ENCODE measurements around the gene CNPY1. TPM values are rescaled to one million over a fixed set of nuclear protein-coding genes. Genes with fewer than 3 reads are reported as not detected.

Gene CNPY1
- total and polyA plus RNA-seq, 2 of the 8 experiments (the other 6 are each of a cell fraction or from before 2014, with no cell fraction given), result not detected

DNA sequence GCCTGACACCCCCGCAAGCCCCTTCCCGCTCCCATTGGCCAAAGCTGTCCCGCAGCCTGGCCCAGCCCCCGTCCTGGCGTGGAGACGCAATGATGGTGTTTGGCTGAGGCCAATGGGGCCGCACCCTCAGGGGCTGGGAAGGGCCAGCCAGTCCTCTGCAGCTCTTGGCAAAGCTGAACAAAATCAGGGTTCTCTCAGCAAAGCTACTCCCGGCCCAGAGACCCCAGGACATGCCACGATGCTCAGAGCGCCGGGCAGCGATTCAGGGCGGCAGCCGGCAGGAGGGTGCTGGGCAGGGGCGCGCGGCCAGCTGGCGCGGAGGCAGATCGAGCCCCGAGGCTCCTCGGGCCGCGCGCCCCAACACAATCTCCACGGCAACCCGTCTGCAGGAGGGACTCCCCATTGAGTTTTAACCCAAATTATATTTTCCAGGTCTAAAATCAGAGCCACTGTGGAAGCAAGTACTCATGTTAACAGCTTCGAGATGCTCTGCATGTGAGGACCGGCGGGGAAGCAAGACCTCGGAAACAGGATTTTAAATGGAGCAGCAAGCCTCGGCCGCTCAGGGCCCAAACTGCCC, 8.8 kb upstream of the CNPY1 start (continued):
- TF ChIP-seq EZH2 (IDR thresholded peaks at IDR 0.05; ENCODE audit: low read depth, low read length, severe bottlenecking), result no peak
- TF ChIP-seq CHD2 (IDR thresholded peaks at IDR 0.05; ENCODE audit: low read length), result no peak
- TF ChIP-seq, protein P1, sequence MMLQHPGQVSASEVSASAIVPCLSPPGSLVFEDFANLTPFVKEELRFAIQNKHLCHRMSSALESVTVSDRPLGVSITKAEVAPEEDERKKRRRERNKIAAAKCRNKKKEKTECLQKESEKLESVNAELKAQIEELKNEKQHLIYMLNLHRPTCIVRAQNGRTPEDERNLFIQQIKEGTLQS (IDR thresholded peaks at IDR 0.05; ENCODE audit: insufficient read depth, low read depth, low read length), result no peak
- TF ChIP-seq CEBPB (IDR thresholded peaks at IDR 0.05; ENCODE audit: low read depth, low read length), result no peak
- no peak for TF ChIP-seq GTF2F1 (IDR thresholded peaks at IDR 0.05; ENCODE audit: borderline replicate concordance, low read depth, low read length)
- TF ChIP-seq, protein P2, sequence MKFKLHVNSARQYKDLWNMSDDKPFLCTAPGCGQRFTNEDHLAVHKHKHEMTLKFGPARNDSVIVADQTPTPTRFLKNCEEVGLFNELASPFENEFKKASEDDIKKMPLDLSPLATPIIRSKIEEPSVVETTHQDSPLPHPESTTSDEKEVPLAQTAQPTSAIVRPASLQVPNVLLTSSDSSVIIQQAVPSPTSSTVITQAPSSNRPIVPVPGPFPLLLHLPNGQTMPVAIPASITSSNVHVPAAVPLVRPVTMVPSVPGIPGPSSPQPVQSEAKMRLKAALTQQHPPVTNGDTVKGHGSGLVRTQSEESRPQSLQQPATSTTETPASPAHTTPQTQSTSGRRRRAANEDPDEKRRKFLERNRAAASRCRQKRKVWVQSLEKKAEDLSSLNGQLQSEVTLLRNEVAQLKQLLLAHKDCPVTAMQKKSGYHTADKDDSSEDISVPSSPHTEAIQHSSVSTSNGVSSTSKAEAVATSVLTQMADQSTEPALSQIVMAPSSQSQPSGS (IDR thresholded peaks at IDR 0.05; ENCODE audit: low read length), result no peak

Data from H1 (cell line).